ENCODE data around the gene PIBF1. TPM values are rescaled to one million over a fixed set of nuclear protein-coding genes. Genes with fewer than 3 reads are reported as not detected.
"Not testable (repeated sequence)": the region's sequence is repeated elsewhere in the genome, so short reads cannot be mapped to it uniquely, and the experiment has no call there.

The PIBF1 gene
- total RNA-seq, 3 donors from 2014 or later = 21.6 to 22.0 (median 21.7) TPM

DNA sequence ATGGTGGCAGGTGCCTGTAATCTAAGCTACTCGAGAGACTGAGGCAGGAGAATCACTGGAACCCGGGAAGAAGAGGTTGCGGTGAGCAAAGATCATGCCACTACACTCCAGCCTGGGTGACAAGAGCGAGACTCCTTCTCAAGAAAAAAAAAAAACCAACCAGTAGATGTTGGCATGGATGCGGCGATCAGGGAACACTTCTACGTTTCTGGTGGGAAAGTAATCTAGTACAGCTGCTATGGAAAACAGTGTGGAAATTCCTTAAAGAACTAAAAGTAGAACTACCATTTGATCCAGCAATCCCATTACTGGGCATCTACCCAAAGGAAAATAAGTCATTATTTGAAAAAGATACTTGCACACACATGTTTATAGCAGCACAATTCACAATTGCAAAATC lies 119.6 kb downstream of the PIBF1 start:
- not testable (repeated sequence) for H3K27me3 Mint-ChIP-seq (ENCODE audit: low read depth); H3K4me1 Mint-ChIP-seq (ENCODE audit: low read depth); H3K9me3 Mint-ChIP-seq; DNase-seq; H3K36me3 Mint-ChIP-seq (ENCODE audit: insufficient read depth); ATAC-seq; H3K4me3 Mint-ChIP-seq

DNA sequence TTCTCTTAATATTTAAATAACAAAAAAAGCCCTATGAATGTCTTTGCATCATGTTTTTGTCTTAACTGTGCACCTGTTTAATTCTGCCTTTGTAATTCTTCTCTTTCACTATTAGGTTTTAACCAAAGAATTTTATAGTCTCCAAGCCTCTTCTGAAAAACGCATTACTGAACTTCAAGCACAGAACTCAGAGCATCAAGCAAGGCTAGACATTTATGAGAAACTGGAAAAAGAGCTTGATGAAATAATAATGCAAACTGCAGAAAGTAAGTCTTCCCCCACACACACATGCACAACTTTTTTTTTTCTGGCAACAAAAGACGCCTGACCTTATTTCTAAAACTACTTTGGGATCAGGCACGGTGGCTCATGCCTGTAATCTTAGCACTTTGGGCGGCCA lies 126.5 kb downstream of the PIBF1 start:
- ATAC-seq = no peak
- peaks cover 34% of the 10 kb centered on the region for H3K36me3 Mint-ChIP-seq (ENCODE audit: insufficient read depth)
- no peaks in the 10 kb centered on the region for H3K4me1 Mint-ChIP-seq (ENCODE audit: low read depth)
- DNase-seq = no peak
- no peaks in the 10 kb centered on the region for H3K27me3 Mint-ChIP-seq (ENCODE audit: low read depth)
- H3K9me3 Mint-ChIP-seq = no peaks in the 10 kb centered on the region
- no peak overlapping the region for H3K4me3 Mint-ChIP-seq

DNA sequence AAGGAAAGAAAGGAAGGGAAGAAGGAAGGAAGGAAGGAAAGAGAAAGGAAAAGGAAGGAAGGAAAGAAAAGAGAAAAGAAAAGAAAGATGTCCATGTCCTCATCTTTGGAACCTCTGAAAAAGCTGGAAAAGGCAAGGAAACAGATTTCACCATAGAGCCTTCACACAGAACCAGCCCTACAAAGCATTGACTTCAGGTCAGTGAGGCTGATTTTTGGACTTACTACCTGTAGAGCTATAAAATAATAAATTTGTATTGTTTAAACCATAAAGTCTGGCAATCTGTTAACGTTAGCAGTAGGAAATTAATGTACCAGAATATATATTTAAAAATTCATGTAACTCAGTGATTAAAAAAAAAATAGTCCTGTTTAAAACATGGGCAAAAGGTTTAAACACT lies 130.0 kb downstream of the PIBF1 start:
- no peaks in the 10 kb centered on the region for H3K27me3 Mint-ChIP-seq (ENCODE audit: low read depth)
- ATAC-seq (no peak), DNase-seq (no peak)
- H3K36me3 Mint-ChIP-seq (ENCODE audit: insufficient read depth) = peaks cover 32% of the 10 kb centered on the region
- no peak overlapping the region for H3K4me3 Mint-ChIP-seq
- no peaks in the 10 kb centered on the region for H3K4me1 Mint-ChIP-seq (ENCODE audit: low read depth)
- H3K9me3 Mint-ChIP-seq = no peaks in the 10 kb centered on the region

DNA sequence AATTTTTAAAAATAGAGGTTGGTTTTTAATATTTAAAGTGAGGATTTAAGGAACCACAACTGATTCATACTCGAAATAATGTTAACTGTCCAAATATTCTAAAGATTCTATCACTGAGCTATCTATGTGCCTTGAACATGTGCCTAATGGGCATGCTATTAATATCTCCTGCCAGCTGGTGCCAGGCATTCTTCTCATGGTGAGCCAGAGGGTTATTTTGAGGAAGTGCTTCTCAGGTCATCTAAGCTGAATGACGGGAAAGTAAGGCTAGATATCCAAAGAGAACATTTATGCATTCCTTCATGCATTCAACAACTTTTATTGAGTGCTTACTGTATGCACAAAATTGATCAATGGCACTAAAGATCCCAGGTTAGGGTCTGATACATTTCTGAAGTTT lies 138.2 kb downstream of the PIBF1 start:
- H3K27me3 Mint-ChIP-seq (ENCODE audit: low read depth) = no peaks in the 10 kb centered on the region
- no peaks in the 10 kb centered on the region for H3K4me1 Mint-ChIP-seq (ENCODE audit: low read depth)
- H3K36me3 Mint-ChIP-seq (ENCODE audit: insufficient read depth) = peaks cover 35% of the 10 kb centered on the region
- H3K9me3 Mint-ChIP-seq = no peaks in the 10 kb centered on the region
- no peak overlapping the region for H3K4me3 Mint-ChIP-seq
- ATAC-seq (no peak), DNase-seq (no peak)

DNA sequence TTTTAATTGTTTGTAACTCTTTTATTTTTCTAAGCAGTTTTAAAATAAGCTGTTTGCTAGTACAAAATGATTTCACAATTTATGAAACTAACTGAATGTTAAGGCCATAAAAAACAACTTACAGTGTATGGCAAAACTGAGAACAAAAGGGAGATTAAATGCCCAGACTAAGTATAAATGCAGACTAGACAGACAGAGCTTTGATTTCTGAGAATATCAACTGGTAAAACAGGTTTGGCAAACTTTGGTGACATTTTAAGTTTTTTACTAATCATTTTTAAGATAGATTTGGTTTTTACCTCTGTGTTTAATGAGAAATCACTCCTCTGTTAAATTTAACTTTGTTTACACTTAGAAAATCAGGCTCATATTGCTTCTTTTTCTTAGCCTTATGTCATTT lies 149.4 kb downstream of the PIBF1 start:
- DNase-seq = no peak
- H3K27me3 Mint-ChIP-seq (ENCODE audit: low read depth) = no peaks in the 10 kb centered on the region
- ATAC-seq = no peak
- H3K4me1 Mint-ChIP-seq (ENCODE audit: low read depth) = no peaks in the 10 kb centered on the region
- H3K9me3 Mint-ChIP-seq = no peaks in the 10 kb centered on the region
- H3K4me3 Mint-ChIP-seq = no peak overlapping the region
- peaks cover 32% of the 10 kb centered on the region for H3K36me3 Mint-ChIP-seq (ENCODE audit: insufficient read depth)

DNA sequence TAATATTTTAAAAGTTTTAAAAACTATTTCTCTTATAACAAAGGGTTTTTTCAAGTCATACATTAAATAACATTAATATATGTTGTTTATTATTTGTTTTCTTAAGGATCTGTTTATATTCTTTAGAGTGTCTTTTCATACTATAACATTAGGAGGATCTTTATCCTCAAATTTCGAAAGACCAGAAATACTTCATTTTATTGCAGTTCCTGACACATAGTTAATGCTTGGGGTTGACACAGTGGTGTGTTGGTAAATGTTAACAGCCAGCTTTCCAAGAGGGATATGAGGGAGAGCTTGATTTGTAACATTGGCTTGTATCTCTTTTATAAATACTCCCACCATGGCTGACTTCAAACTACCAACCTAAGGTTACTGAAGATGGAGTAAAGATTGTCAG lies 150.3 kb downstream of the PIBF1 start:
- Mint-ChIP-seq H3K4me3 (no peak overlapping the region), H3K36me3 (ENCODE audit: insufficient read depth) (peaks cover 35% of the 10 kb centered on the region), H3K27me3 (ENCODE audit: low read depth) (no peaks in the 10 kb centered on the region), H3K9me3 (no peaks in the 10 kb centered on the region), H3K4me1 (ENCODE audit: low read depth) (no peaks in the 10 kb centered on the region)
- DNase-seq (no peak), ATAC-seq (no peak)

DNA sequence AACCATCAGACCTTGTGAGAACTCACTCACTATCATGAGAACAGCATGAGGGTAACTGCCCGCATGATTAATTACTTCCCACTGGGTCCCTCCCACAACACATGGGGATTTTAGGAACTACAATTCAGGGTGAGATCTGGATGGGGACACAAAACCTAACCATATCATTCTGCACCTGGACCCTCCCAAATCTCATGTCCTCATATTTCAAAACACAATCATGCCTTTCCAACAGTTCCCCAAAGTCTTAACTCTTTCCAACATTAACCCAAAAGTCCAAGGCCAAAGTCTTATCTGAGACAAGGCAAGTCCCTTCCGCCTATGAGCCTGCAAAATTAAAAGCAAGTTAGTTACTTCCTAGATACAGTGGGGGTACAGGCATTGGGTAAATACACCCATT lies 164.3 kb downstream of the PIBF1 start:
- H3K27me3 Mint-ChIP-seq (ENCODE audit: low read depth); H3K4me1 Mint-ChIP-seq (ENCODE audit: low read depth); H3K9me3 Mint-ChIP-seq; H3K4me3 Mint-ChIP-seq; DNase-seq; ATAC-seq: not testable (repeated sequence)
- peaks cover 44% of the 10 kb centered on the region for H3K36me3 Mint-ChIP-seq (ENCODE audit: insufficient read depth)

DNA sequence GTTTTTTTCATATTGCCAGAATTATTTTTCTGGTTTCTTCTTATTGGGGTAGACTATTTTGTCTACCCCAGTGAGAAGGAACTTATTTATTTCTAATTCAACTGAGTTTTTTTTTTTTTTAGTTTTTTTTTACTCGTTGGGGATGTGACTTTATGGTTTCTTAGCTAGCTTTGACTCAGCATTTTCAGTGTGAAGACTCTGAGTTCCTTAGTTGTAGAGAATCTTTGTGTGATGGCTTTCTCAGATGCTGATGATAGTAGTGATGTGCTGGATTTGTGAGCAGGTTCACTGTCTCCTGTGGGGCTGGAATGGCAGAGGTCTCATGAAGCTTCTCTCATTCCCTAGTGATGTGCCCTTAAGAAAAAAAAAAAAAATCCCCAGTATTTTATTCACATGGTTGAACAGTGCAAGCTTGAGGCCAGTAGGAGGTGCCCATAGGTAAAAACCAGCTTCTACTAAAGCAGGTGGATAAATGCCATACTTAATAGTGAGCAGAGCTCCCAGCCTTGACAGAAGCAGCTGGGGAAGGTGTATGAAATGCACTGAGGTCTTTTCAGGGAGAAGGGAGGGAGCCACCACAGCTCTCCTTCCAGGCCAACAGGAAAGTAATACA lies 170.7 kb downstream of the PIBF1 start:
- ATAC-seq (no peak), DNase-seq (no peak)
- Mint-ChIP-seq H3K36me3 (ENCODE audit: insufficient read depth) (peaks cover 48% of the 10 kb centered on the region), H3K27me3 (ENCODE audit: low read depth) (no peaks in the 10 kb centered on the region), H3K4me3 (no peak overlapping the region), H3K9me3 (peaks cover 13% of the 10 kb centered on the region), H3K4me1 (ENCODE audit: low read depth) (no peaks in the 10 kb centered on the region)

DNA sequence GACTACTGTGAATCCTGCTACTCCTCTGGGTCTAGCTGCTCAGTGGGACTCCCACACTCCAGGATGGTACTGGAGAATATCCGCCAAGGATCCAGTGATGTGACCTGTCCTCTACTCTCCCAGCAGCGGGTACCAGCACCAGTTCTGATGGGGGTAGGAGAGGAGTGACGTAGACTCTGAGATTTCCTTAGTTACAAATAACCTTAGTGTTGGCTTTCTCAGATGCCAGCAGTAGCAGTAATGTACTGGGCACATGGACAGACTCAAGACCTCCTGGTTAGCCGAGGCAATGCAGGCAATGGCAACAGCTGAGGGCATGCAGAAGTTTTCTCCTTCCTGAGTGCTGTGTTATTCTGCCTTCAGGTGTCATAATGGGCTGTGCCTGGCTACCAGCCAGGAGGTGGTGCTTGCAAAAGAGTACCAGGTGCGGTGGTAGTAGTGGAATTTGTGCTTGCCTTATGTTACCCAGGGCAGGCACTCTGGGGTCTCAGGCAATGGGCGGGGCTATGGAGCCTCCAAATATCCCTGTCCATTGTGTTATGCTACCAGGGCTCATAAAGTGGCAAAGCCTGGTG lies 171.5 kb downstream of the PIBF1 start:
- DNase-seq (no peak), ATAC-seq (no peak)
- Mint-ChIP-seq H3K4me1 (ENCODE audit: low read depth) (no peaks in the 10 kb centered on the region), H3K36me3 (ENCODE audit: insufficient read depth) (peaks cover 42% of the 10 kb centered on the region), H3K9me3 (peaks cover 13% of the 10 kb centered on the region), H3K27me3 (ENCODE audit: low read depth) (no peaks in the 10 kb centered on the region), H3K4me3 (no peak overlapping the region)

DNA sequence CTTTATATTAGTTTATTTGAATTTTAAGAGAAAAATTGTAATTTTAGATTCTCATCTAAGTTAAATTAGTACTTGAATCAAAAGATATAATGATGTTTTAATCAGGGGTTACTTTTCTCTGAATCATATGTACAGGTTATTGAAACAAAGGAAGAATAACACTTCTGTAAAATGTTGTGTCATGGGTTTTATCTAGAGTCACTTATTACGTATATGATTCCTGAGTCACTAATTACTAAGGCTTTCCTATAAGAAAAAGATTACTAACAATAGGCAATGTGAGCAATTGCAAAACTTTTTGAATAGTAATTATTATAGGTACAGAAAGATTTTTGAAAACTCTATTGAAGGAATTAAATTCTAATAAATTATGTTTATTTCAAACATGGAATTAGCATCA lies 177.7 kb downstream of the PIBF1 start:
- no peak for DNase-seq
- no peak for ATAC-seq
- no peaks in the 10 kb centered on the region for H3K27me3 Mint-ChIP-seq (ENCODE audit: low read depth)
- H3K4me1 Mint-ChIP-seq (ENCODE audit: low read depth) = no peaks in the 10 kb centered on the region
- no peak overlapping the region for H3K4me3 Mint-ChIP-seq
- H3K36me3 Mint-ChIP-seq (ENCODE audit: insufficient read depth) = peaks cover 33% of the 10 kb centered on the region
- H3K9me3 Mint-ChIP-seq = peaks cover 13% of the 10 kb centered on the region

DNA sequence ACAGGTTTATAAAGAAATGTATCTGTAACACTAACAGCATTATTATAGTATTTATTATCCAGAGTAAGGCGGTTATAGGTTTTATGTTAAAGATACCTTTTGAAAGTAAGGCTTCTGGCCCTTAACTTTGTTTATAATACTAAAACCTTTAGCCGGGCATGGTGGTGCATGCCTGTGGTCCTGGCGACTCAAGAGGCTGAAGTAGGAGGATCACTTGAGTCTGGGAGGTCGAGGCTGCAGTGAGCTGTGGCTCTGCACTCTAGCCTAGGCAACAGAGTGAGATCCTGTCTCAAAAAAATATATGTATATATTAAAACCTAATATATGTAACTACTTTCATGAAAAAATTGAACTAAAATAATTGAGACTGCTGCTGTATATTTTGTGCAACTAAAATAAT lies 178.2 kb downstream of the PIBF1 start:
- ATAC-seq (no peak), DNase-seq (no peak)
- Mint-ChIP-seq H3K36me3 (ENCODE audit: insufficient read depth) (peaks cover 33% of the 10 kb centered on the region), H3K27me3 (ENCODE audit: low read depth) (no peaks in the 10 kb centered on the region), H3K9me3 (peaks cover 13% of the 10 kb centered on the region), H3K4me3 (no peak overlapping the region), H3K4me1 (ENCODE audit: low read depth) (no peaks in the 10 kb centered on the region)

DNA sequence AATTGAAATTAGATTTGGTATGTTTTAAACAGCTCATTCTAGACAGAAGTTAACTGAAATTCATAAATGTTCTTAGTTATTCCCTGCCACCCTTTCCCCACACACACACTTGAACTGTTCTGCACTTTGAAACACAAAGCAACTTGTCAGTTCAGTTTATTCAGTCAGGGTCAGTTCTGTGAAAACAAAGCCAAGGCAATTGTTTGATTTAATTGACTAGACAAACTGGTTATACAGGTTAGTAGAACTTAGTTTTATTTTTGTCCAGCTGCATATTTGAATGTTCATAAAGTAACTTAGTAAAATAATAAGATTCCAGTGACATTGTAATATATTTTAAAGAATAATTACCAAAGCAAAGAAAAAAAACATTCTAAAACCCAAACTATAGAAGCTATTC lies 178.6 kb downstream of the PIBF1 start:
- no peak for ATAC-seq
- peaks cover 12% of the 10 kb centered on the region for H3K9me3 Mint-ChIP-seq
- no peak for DNase-seq
- H3K4me3 Mint-ChIP-seq = no peak overlapping the region
- H3K27me3 Mint-ChIP-seq (ENCODE audit: low read depth) = no peaks in the 10 kb centered on the region
- H3K36me3 Mint-ChIP-seq (ENCODE audit: insufficient read depth) = peaks cover 34% of the 10 kb centered on the region
- no peaks in the 10 kb centered on the region for H3K4me1 Mint-ChIP-seq (ENCODE audit: low read depth)

DNA sequence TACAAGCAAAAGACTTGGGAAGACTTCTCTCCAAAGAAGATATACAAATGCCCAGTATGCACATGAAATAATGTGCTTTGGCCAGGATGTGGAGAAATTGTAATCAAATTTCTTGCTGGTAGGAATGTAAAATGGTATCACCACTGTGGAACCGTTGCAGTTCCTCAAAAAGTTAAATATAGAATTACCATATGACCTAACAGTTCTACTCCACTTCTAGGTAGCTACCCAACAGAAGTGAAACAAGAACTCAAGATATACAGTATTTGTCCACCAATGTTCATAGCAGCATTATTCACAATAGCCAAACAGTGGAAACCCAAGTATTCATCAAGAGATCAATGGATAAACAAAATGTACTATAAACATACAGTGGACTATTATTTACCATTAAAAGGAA lies 181.8 kb downstream of the PIBF1 start:
- DNase-seq (no peak), ATAC-seq (no peak)
- Mint-ChIP-seq H3K36me3 (ENCODE audit: insufficient read depth) (peaks cover 20% of the 10 kb centered on the region), H3K27me3 (ENCODE audit: low read depth) (no peaks in the 10 kb centered on the region), H3K9me3 (no peaks in the 10 kb centered on the region), H3K4me3 (no peak overlapping the region), H3K4me1 (ENCODE audit: low read depth) (no peaks in the 10 kb centered on the region)

DNA sequence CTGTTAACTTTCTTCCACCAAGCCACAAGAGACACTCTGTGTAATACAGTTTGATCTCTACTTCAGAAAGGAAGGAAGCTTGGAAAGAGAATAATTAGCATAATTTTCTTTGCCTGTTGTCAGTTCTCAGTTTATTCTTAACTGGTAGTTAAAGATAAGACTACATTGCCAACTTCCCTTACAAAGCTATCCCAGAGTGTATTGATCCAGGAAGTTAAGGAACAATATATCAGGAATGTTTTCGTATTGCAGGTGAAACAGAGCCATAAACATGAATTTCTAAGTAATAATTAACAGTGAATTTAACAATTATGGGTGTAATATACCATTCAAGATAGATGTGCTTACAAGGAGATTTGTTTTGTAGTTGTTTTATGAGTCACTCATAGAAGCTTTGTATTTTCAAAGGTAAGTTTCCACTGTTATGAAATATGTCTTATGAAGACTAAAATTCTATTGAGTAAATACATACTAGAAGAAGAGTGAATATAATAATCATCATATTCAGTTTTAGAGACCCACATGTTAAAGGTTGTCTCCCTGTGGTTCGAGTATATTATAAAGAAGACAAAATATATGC lies 188.5 kb downstream of the PIBF1 start:
- H3K4me3 Mint-ChIP-seq = no peak overlapping the region
- H3K9me3 Mint-ChIP-seq = no peaks in the 10 kb centered on the region
- H3K36me3 Mint-ChIP-seq (ENCODE audit: insufficient read depth) = peaks cover 15% of the 10 kb centered on the region
- no peak for ATAC-seq
- no peaks in the 10 kb centered on the region for H3K27me3 Mint-ChIP-seq (ENCODE audit: low read depth)
- no peaks in the 10 kb centered on the region for H3K4me1 Mint-ChIP-seq (ENCODE audit: low read depth)
- no peak for DNase-seq

DNA sequence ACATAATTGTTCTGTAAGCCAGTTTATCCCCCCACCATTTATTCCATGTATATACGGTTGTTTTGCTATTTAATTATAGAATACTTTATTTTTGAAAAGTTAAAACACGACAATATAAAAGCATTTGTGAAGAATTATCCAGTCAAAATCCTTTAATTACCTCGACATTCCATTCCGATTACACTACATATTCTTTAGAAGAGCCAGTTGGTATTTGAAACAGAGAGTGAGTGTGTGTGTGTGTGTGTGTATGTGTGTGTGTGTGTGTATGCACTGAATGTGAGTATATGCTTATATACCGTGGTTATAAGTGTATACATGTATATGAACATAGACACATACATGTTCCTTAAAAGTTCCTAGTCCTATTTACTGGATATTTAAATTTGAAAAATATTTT lies 189.0 kb downstream of the PIBF1 start:
- H3K4me3 Mint-ChIP-seq = no peak overlapping the region
- H3K9me3 Mint-ChIP-seq = no peaks in the 10 kb centered on the region
- no peaks in the 10 kb centered on the region for H3K4me1 Mint-ChIP-seq (ENCODE audit: low read depth)
- H3K36me3 Mint-ChIP-seq (ENCODE audit: insufficient read depth) = peaks cover 17% of the 10 kb centered on the region
- ATAC-seq (no peak), DNase-seq (no peak)
- H3K27me3 Mint-ChIP-seq (ENCODE audit: low read depth) = no peaks in the 10 kb centered on the region

Data from activated T-cell treated with anti-CD3 and anti-CD28 coated beads, Interleukin-2, amount 50 U/mL, for 4 hours (primary cell).